GM12892 (cell line): ENCODE data around the gene TEX10.

Experiments used
- DNase-seq: peaks from one replicate; pipeline ENCODE4 v3.0.0; 2011; ENCODE audit not compliant: insufficient read length
- FAIRE-seq: peaks from 2 replicates; lab custom pipeline; 2011; peaks lifted over from hg19 to GRCh38; lab: Jason Lieb, UNC
- POLR2A ChIP-seq: IDR thresholded peaks from 2 replicates; pipeline ENCODE4 v1.6.1; 2011; ENCODE audit warnings: low read depth, low read length, control low read depth
- POLR2AphosphoS5 ChIP-seq: IDR thresholded peaks from 2 replicates; pipeline ENCODE4 v1.6.1; 2011; ENCODE audit warnings: low read depth, low read length, control low read depth
- TAF1 ChIP-seq: IDR thresholded peaks from 2 replicates; pipeline ENCODE4 v1.6.1; 2011; ENCODE audit warnings: low read depth, mild to moderate bottlenecking, control low read depth, low read length, borderline replicate concordance

TEX10 gene

GRCh38 chr9:100281676-100282387 is 70.9 kb downstream of the TEX10 start:
- no peak for FAIRE-seq
- DNase-seq, result no peak
- no peak for TF ChIP-seq POLR2AphosphoS5

GRCh38 chr9:100281066-100281465 is 71.7 kb downstream of the TEX10 start:
- no peak for TF ChIP-seq POLR2AphosphoS5
- TF ChIP-seq POLR2A, result no peak
- TF ChIP-seq TAF1, result no peak
- no peak for FAIRE-seq
- DNase-seq, result no peak

GRCh38 chr9:100277166-100277979 is 75.4 kb downstream of the TEX10 start:
- no peak for DNase-seq
- no peak for FAIRE-seq
- TF ChIP-seq TAF1, result no peak
- TF ChIP-seq POLR2AphosphoS5, result no peak
- no peak for TF ChIP-seq POLR2A

- DNase-seq (no peak), FAIRE-seq (no peak)
- TF ChIP-seq TAF1 (no peak), POLR2AphosphoS5 (no peak)
These were observed 83.1 kb downstream of the TEX10 start for GRCh38 chr9:100269656-100270055.

- no peak for TF ChIP-seq POLR2A
- TF ChIP-seq TAF1, result no peak
- no peak for TF ChIP-seq POLR2AphosphoS5
- DNase-seq, result no peak
- no peak for FAIRE-seq
These were observed 84.5 kb downstream of the TEX10 start for GRCh38 chr9:100268271-100268670.

- no peak for FAIRE-seq
- no peak for DNase-seq
- no peak for TF ChIP-seq POLR2A
- no peak for TF ChIP-seq TAF1
- no peak for TF ChIP-seq POLR2AphosphoS5
These were observed 85.5 kb downstream of the TEX10 start for GRCh38 chr9:100267211-100267610.
